GM12874 (cell line): ENCODE results near the gene TMIE.
A peak's percentile ranks its signal among the peaks of the same experiment; 100 is the strongest.

Source experiments
- CTCF ChIP-seq: IDR thresholded peaks from 2 replicates; pipeline ENCODE4 v1.5.1; 2011; ENCODE audit warnings: low read depth, mild to moderate bottlenecking, control low read depth, low read length, moderate library complexity; ENCODE audit not compliant: insufficient read depth

The TMIE gene

DNA sequence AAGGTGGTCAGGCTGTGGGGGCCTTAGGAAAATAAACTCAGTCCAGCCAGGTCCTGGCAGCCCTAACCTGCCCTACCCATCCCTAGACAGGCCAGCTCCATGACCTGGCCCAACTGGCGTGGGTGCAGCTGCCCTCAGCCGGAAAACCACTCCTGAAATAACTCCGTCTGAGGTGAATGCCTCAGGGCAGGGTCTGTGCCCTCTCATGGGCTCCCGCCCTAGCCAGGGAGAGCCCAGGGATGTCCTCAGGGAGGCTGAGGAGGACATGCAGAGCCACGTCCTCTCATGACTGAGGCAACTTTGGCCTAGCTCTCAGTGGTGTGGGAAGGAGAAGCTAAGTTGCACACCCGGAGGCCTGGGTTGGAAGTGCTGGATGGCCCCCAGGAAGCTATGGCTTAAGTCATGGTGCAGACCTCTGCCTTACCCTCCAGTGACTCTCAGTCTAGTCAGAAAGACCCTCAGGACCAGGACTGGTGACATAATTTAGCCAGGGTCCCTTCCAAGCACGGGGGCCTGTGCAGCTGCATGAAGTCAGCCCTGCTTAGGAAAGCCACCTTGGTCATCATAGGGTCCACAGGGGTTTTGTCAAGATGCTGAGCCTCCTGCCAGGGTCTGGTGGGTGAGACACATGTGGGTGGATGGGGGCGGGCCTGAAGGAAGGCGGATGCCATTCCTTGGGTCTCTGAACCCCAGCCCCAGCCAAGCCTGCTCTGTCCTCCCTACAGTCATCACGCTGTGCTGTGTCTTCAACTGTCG, 7.4 kb downstream of the TMIE start:
- TF ChIP-seq CTCF = 0 out of 2 replicates have a peak, but pooled peaks have one; percentile 3

DNA sequence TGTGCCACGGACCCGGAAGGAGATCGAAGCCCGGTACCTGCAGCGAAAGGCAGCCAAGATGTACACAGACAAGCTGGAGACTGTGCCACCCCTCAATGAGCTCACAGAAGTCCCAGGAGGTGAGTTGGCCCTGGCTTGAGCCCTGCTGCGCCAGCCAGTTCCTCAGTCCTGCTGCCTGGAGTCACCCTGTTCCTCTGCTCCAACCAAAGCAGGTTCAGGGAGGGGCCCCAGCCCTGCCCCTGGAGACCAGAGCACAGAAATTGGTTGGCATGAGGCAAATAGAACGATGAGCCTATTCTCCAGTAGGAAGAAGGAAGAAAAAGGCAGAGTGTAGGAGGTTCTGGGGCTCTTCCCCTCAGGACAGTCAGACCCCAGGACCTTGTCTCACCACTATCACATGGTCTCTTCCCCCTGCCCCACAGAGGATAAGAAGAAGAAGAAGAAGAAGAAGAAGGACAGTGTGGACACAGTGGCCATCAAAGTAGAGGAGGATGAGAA, 8.0 kb downstream of the TMIE start:
- no peak for TF ChIP-seq CTCF

DNA sequence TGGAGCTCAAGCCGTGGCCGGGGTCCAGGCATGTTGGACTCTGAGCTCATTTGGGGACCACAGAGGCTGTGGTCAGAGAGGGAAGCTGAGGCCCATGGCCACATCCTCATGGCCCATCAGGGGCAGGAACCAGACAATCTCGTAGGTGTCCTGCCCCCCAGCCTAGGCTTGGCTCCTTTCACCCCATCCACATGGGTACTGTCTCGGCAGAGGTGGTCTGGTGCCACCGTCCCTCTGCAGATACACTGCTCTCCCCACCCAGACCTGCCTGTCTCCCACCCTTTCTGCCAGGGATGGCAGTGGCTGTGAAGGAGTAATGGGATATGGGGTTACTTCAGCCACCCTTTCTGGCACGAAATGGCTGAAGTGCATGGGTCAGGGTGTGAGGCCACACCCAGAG, 8.5 kb downstream of the TMIE start:
- TF ChIP-seq CTCF = no peak

GRCh38 chr3:46710229-46710628, 9.0 kb downstream of the TMIE start:
- TF ChIP-seq CTCF = no peak

- no peak for TF ChIP-seq CTCF
Observed at GRCh38 chr3:46710671-46711295, 9.6 kb downstream of the TMIE start.

GRCh38 chr3:46711305-46711704, 10.1 kb downstream of the TMIE start:
- no peak for TF ChIP-seq CTCF

- no peak for TF ChIP-seq CTCF
Observed at GRCh38 chr3:46711760-46712159, 10.6 kb downstream of the TMIE start.
